Hematopoietic multipotent progenitor cell treated with erythropoietin and hydrocortisone succinate and interleukin-3 and kit ligand, for 17 days (in vitro differentiated cells): ENCODE data around the gene TMCC2.

ENCODE experiments used
- DNase-seq: peaks from one replicate; pipeline ENCODE4 v3.0.0-alpha.2; 2015; ENCODE audit warnings: low spot score

The TMCC2 gene

DNA sequence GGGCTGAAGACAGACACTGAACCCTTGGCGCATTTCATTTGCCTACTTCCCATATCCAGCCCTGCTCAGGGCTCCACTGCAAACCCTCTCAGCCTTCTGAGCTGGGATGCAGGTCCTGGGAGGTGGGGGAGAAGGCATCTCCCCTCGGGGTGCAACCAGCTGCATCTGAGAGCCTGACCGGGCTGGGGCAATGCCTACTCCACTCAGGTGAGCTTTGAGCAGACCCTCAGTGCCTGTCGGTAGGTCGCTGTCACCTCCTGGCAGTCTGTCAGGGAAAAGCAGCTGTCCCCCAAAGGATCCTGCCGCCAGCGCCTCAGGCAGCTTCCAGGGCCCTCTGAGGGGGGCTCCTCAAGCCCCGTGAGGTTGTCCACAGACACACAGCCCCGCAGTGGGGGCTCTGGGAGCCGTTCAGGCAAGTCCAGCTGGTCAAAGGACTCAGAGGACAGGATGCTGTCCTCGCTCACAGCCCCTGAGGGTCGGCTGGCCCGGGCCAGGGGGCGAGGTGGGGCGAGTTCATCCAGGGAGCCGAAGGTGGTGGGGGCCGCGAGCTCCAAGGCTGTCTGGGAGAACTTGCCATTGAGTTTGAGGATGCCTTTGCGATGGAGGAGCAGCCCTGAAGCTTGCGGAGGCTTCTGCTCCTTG, 75.6 kb downstream of the TMCC2 start:
- DNase-seq = no peak

DNA sequence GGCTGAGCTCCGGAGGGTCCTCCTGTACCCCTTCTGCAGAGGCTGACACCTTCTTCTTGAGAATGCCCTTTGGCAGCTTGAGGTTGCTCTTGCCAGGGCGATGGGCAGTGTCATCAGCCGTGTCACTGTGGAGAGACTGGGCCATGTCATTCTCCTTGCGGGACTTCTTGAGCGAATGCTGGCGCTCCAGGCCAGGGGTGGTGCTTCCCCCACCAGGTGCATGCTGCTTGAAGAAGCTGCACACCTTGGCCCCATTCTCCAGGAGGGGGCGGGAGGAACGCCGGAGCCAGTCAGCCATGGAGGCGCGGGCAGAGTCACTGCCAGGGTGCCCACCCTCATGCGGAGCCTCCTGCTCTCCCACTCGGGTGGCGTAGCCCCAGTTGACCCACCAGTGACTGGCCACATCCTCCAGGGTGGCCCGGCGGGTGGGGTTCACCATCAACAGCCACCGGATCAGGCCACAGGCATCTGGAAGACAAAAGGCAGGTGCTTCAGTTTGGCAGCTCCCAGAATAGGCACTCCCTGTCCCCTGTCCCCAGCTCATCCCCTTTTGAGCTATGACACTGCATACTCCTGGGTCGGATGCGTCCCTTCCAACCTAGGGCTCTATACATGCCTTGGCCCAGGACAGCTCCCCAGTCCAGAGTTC, 76.4 kb downstream of the TMCC2 start:
- DNase-seq = no peak

DNA sequence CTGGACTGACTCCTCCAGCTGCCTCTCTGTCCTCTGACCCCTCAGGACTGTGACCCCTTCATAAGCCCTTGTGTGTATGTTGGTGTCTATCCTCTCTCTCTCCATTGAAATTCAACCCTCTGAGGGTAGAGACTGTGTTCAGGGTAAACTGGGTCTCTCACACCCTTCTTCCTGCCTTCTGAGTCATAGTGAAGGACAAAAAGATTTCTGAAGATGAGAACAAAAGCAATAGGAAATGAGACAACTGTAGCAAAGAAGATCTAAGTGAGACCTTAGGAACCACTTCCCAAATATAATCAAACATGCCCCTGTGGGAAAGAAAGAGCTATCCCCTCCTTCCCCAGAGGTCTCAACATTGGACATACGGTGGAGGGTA, 76.9 kb downstream of the TMCC2 start:
- DNase-seq = no peak

DNA sequence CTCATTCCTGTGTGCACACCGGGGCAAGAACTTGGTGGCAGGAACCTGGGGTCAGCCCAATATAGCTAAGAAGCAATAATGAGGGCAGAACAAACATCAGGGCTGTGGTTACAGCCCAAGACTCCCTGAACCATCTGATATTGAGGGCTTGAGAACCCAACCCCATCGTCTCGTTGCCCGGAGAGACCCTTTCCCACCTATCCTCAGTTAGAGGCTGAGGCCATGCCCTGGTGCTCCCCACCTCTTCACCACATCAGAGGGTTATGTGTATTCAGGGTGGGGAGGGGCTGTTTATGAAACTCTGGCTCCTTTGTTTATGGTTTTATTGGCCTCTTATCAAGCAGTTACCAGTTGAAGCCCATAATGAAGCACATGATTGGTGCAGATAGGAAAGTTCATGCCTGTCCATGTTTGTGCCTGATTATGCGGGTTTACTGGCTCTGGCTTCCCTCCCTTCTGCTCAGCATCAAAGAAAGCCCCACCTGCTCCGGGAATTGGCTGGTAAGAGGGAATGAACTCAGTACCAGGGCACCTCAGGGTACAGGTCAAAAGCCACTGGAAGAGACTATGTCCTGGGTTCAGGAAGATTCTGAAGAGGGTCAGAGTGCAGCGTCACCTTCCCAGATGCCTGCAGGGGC, 79.3 kb downstream of the TMCC2 start:
- no peak for DNase-seq

DNA sequence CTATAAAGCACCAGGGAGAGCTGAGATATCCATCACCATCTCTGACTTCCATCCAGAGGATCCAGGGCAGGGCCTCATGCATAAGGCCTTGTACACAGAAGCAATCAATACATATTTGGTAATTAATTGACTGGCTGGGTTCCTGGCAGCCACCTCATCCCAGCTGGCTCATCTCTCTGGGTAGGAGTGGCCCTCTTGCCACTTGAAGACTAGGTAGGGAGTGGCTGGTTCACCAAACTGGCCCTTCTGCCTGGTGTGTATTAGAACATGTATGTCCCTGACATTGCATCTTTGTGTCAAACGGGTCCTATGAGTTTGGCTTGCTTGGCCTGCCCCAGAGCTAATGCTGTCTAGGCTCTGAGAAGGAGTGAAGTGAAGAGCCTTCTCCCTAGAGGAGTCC, 82.0 kb downstream of the TMCC2 start:
- no peak for DNase-seq

DNA sequence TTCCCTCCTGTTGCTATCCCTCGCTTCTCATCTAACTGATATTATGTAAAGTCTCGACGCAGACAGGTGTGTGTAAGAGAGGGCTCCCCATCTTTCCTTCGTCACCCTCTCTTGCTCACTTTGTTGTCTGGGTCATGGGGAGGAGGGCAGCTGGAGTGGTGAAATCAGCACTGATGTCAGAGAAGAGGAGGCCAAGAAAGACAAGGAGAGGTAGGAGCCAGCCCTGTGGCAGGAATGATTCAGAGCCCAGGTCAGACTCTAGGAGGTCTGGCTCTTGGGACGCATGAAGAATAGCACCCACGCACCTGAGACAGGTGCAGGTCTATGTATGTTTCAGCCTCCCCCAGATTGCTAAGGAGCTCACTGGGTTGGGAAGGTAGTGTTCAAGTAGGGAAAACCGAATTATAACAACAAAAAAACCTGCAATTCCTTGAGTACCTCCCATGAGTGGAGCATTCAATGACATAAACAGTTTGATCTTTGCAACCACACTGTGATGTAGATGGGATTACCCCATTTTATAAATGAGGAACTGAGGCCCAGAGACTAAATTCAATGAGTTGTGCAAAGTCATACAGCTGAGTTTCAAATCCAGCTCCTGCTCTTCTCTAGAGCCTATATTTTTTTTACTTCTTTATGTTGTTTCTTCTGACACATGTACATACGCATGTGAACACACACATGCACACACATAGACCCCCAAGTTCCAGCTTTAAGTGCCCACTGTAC, 83.4 kb downstream of the TMCC2 start:
- DNase-seq = no peak

DNA sequence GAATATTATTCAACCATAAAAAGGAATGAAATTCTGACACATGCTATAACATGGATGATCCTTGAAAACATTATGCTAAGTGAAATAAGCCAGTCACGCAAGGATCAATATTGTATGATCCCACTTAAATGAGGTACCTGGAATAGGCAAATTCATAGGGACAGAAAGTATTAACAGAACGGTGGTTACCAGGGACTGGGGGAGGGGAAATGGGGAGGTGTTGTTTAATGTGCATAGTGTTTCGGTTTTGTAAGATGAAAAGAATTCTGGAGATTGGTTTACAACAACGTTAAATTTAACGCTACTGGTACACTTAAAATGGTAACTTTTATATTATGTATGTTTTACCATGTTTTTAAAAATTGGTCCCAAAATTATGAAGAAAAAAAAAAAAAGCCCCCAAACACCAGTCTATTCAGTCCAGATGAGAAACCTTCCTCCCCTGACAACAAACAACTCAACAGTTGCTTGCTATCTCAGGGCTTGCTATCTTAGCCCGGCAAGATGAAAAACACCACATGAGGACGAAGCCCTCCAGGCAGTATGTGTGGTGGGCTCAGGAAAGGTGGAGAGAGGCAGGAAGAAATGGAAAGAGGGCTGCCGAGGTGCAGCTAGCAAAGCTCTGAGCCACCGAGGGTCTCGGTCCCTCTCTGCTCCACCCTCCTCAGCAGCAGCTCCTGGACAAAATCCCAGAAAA, 85.3 kb downstream of the TMCC2 start:
- DNase-seq = no peak

DNA sequence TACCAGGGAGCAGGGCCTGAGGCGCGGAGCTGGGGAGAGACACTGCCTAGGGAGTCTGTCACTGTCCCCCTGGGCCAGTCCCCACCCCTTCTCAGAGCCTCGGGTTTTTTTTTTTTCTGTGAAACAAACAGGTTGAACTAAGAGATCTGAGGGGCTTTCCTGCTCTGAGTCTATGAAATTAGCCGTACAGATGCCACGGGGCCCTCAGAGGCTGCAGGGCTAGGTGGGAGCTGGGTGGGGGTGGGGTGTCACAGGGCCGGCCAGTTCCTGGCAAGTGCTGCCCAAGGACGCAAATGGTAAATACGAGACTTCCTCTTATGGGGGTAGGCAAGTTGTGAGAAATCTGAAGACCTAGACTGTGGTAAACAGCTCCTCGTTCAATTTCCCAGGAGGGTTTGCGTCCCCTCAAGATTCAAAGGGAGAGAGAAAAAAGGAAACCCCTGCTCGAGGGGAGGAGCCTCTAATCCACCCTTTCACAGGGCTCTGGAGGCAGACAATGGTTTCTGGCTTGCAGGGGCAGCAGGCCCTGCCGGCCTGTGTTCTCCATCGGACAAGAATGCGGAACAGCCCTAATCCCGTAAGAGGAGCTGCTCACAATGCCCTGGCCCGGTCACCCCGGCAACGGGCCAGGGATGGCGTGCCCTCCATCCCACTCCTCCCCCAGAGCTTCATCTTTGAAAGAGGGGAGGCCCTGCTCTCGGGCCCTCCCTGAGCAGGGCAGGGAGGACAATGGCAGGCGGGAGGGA, 86.0 kb downstream of the TMCC2 start:
- no peak for DNase-seq

DNA sequence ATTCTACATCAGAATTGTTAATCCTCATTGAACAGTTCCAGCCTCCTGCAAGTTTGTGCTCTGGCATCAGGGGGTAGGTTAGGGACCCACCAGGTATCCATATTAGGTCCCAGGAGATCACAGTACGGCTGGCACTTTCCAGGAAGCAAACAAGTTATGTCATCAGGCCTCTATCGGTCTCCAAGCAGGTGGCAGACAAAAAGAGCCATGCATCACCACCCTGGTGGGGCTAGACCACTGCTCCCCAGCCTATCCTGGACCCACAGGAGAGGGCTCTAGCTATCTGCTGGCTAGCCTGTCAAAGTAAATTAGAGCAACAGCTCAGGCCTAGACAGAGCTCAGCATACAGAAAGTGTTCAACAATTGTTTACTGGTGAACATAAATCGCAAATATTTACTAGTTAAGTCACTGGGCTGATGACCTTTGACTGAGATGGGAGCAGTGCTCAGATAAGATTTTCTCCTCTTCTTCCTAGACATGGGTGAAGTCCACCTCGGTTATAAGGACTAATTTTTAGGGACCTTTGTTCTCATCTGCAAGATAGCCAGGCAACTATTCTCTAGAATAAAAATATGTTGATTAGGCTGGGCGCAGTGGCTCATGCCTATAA, 87.4 kb downstream of the TMCC2 start:
- DNase-seq = no peak

DNA sequence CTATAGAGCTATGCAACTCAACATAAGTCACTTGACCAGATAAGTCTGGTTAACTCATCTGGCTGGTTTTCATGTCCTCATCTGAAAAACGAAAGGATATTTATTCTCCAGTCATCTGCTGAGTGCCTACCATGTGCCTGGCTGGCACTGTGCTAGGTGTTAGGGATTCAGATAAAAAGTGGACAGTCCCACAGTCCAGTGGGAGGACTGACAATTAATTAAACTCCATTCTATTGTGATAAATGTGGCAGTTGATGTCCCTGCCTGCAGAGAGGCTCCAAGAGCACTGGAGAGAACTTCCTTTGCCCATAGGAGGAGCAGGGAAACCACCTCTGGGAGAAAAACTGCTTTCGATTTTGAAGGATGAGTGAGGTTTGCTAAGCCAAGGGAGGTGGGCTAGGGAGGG, 88.4 kb downstream of the TMCC2 start:
- DNase-seq = no peak

DNA sequence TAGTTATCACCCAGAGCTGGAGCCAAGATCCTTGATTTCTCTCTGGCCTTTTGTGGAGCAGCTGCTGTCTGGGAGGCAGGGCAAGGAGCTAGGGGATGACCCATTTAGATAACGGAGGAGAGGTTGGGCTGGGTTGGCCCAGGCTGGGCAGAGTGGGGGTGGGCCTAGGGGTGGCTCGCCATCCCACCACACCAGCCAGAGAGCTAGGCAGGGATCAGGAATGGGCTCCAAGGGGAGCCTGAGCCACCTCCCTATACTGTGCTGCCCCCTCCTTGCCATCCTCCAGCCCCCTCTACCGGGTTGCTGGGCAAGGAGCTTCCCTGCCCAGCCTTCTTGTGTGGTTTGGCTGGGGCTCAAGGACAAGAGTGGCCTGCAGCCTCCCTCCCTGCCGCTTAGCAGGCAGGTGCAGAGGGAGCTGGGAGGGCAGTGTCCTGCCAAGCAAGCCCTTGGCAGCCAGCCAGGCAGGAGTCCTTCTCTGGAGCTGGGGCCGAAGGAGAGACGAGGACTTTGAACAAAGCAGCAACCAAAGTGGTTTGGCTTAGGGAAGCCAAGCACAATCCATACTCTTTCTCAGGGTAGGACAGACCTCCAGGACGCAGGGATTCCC, 89.7 kb downstream of the TMCC2 start:
- peak; percentile 38 for DNase-seq

DNA sequence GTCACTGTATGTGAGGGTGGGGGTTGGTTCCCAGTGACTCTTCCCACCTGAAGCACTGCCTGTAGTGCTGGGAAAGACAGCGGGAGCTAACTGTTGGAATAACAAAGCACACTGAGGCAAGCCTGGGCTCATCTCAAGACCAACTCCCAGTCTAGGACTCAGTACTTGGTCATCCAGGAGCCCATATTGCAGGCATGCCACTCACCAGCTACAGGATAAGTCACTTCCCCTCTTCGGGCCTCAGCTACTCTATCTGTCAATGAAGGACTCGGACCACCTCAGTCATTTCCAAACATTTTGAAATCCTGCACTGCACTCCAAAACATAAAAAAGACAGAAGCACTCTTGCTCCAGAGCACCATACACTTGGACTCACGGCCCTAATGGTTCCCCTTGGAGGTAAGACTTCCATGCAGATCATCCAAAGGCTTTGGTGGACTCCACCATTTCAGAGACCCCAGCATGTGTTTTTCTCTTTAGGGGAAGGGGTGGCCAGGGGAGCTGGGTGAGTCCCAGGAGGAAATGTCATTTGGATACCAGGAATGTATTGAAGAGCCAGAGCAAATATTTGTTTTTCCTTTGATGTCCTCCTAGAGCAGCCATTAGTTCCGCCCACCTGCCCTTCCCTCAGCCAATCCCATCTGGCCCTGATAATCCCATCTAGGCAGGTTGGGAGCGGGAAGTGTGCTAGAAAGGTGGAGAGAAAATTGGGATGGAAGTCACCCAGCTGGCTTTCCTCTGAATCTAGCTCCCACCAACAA, 90.7 kb downstream of the TMCC2 start:
- DNase-seq = no peak

DNA sequence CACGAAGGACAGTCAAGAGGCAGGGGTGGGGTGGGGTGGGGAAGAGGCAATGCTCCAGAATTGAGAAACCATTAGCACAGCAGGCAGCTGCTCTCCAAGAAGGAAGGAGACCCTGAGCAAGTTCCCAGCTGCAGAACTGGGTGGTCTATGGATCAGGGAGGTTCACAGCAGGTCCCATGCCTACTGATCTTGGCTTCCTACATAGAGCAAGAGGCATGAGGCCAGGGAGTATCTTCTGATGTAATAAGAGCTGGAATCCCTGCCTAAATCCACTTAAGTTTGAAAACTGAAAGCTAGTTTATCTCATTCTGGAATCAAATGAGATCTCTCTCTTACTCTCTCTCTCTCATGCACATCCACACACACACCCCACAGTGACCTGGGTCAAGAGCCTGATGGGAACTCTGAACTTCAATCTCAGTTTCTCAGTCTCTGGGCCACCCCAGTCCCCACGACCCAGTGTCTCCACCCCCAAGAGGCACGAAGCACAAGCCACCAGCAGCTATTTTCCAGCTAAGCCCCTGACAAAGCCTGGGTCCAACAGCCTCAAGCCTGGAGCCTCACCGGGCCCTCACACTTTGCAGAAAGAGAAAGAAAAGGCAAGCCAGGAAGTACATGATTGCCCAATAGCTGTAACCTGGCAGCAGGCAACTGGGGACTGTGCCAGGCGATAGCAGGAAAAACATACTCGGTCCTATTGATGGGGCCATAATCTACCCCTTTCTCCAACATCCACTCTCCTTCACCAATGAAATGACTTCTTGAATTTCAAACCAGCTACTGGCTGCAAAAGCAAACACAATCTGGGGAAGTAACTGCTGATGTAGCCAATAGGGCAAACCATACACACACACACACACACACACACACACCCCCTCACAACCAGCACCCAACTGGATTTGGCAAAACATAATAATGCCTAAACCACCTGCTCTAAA, 91.6 kb downstream of the TMCC2 start:
- DNase-seq = no peak

DNA sequence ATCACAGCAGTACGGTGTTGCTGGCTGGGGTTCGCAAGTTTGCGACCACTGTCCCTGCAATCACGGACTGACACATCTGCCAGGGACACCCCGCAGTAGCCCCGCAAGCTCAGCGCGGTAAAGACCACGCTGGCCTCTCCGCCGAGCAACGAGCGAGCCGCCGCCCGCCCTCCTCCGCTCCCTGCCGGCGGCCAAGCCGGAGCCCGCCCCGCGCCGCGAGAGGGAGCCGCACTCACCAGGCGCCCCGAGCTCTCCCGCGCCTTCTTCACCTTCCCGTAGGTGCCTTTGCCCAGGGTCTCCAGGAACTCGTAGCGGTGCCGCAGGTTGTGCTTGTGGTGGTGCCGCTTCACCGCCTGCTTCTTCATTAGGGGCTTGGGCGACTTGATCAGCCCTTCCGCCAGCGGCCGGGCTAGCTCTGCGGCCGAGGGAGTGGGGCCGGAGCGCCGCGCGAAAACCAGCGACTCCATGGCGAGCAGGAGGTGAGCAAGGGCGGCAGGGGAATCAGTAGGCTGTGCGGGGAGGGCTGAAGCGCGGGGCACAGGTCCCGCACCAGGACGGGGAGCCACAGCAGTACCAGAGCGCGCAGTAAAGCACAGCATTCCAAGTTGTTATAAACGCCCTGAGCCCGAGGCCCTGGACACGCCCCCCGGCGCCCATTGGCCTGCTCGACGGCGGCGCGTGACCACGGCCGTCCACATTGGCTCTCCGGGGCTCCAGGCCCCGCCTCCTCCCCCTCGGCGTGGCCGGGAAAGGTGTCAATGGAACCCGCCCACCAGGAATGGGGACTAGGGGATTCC, 93.6 kb downstream of the TMCC2 start, which contains the start of gene NUAK2:
Gene NUAK2, minus strand, starts transcription at position 584 of the 797 bp plus-strand sequence. Its CDS starts 117 bp downstream, at position 467.
- DNase-seq = peak; percentile 57

DNA sequence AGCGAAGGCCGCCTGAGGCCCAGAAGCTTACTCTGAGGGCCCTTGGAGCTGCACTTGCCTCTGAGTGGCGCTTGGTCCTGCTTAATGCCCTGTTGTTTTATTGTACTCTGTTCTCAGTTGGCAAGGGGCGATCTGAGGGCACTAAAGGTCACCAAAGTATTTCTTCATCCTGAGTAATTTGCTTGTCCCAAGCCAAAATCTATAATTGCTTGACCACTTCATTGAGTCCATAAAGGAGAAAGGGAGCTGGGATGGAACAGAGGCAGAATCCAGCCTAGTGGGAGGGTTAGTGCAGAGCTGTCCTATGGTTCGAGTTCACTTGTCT, 94.2 kb downstream of the TMCC2 start:
- no peak for DNase-seq
